Left forelimb (tissue), 1 donor: ENCODE data around the gene GRIN3A.
"Not testable (repeated sequence)": the region's sequence is repeated elsewhere in the genome, so short reads cannot be mapped to it uniquely, and the experiment has no call there.

Source experiments
- DNase-seq: peaks from one replicate; pipeline ENCODE4 v3.0.0-alpha.2; 2018; ENCODE audit warnings: low spot score

Gene GRIN3A

GRCh38 chr9:101738566-101739183, at the start of gene GRIN3A:
GRIN3A (minus strand) TSS chr9:101738647; CDS start chr9:101737979, 668 bp downstream.
- peak; percentile 69 for DNase-seq

GRCh38 chr9:101787891-101788290, 49.4 kb upstream of the GRIN3A start:
- DNase-seq: no peak

GRCh38 chr9:101778332-101778731, 39.9 kb upstream of the GRIN3A start:
- DNase-seq: no peak

- DNase-seq: no peak
These were observed 26.0 kb upstream of the GRIN3A start for GRCh38 chr9:101764472-101764871.

GRCh38 chr9:101758304-101758930, 20.0 kb upstream of the GRIN3A start:
- no peak for DNase-seq

GRCh38 chr9:101753716-101754115, 15.3 kb upstream of the GRIN3A start:
- DNase-seq: no peak

- no peak for DNase-seq
These were observed 13.4 kb upstream of the GRIN3A start for GRCh38 chr9:101751895-101752294.

- DNase-seq: no peak
These were observed 864 bp upstream of the GRIN3A start for GRCh38 chr9:101739311-101739710.

GRCh38 chr9:101737705-101738565, 512 bp downstream of the GRIN3A start:
- no peak for DNase-seq

- DNase-seq: no peak
These were observed 1.2 kb downstream of the GRIN3A start for GRCh38 chr9:101737165-101737704.

- peak; percentile 71 for DNase-seq
These were observed 1.7 kb downstream of the GRIN3A start for GRCh38 chr9:101736717-101737116.

GRCh38 chr9:101731429-101731828, 7.0 kb downstream of the GRIN3A start:
- no peak for DNase-seq

GRCh38 chr9:101727612-101728524, 10.6 kb downstream of the GRIN3A start:
- DNase-seq: no peak

GRCh38 chr9:101724271-101724670, 14.2 kb downstream of the GRIN3A start:
- not testable (repeated sequence) for DNase-seq

GRCh38 chr9:101718192-101718591, 20.3 kb downstream of the GRIN3A start:
- DNase-seq: no peak

GRCh38 chr9:101716629-101717028, 21.8 kb downstream of the GRIN3A start:
- no peak for DNase-seq

GRCh38 chr9:101711330-101711941, 27.0 kb downstream of the GRIN3A start:
- no peak for DNase-seq

- no peak for DNase-seq
These were observed 29.6 kb downstream of the GRIN3A start for GRCh38 chr9:101708855-101709254.

GRCh38 chr9:101707721-101708120, 30.7 kb downstream of the GRIN3A start:
- DNase-seq: no peak

- no peak for DNase-seq
These were observed 31.4 kb downstream of the GRIN3A start for GRCh38 chr9:101706997-101707396.

GRCh38 chr9:101706261-101706798, 32.1 kb downstream of the GRIN3A start:
- no peak for DNase-seq
